Lower leg skin (tissue), 4 donors: ENCODE data around the gene TDRKH. TPM values are rescaled to one million over a fixed set of nuclear protein-coding genes. Genes with fewer than 3 reads are reported as not detected.

Source experiments
- DNase-seq, 2 donors: peaks; one replicate each; pipeline ENCODE4 v3.0.0-alpha.2; 2019; ENCODE audit warnings: low spot score in 2 of 2
- H3K4me3 ChIP-seq: fragments of 200-600 bp; sonication (generic); 2 replicates; pipeline ENCODE4 v1.5.1; 2017; ENCODE audit warnings: mild to moderate bottlenecking, low read depth; ENCODE audit not compliant: poor library complexity, severe bottlenecking
- POLR2A ChIP-seq, 2 donors: fragments of 450-650 bp; IDR thresholded peaks; one replicate each; pipeline ENCODE4 v1.6.1; 2016 to 2017; ENCODE audit warnings: antibody characterized with exemption in 2 of 2, mild to moderate bottlenecking in 1 of 2, moderate library complexity in 1 of 2
- WGBS, 2 donors: methylation state at CpG; one replicate each; pipeline ENCODE4 v1.1.5; 2018; 5-methylcytosine and 5-hydroxymethylcytosine counted together
- intact Hi-C: fragments of 100-400 bp; cut with DNase I; formaldehyde crosslinking; loops from one replicate; pipeline ENCODE4 v1.15.0; 2023; ENCODE audit warnings: low total_unique reads
- total RNA-seq, 4 donors: library from RNA; depleted of rRNA; stranded (reverse); fragments of >200 nt; gene quantifications; one replicate each; pipeline ENCODE4 v1.1.0, GENCODE V29; 2016
- TF ChIP-seq, protein P1 (sequence below), 3 donors: fragments of 450-650 bp; IDR thresholded peaks; one replicate each; pipeline ENCODE4 v1.5.1; 2016; ENCODE audit warnings: antibody characterized with exemption in 3 of 3, mild to moderate bottlenecking in 3 of 3, moderate library complexity in 2 of 3

Gene TDRKH
- total RNA-seq, 4 donors from 2014 or later, result 2.1 to 3.0 (median 2.6) TPM

DNA sequence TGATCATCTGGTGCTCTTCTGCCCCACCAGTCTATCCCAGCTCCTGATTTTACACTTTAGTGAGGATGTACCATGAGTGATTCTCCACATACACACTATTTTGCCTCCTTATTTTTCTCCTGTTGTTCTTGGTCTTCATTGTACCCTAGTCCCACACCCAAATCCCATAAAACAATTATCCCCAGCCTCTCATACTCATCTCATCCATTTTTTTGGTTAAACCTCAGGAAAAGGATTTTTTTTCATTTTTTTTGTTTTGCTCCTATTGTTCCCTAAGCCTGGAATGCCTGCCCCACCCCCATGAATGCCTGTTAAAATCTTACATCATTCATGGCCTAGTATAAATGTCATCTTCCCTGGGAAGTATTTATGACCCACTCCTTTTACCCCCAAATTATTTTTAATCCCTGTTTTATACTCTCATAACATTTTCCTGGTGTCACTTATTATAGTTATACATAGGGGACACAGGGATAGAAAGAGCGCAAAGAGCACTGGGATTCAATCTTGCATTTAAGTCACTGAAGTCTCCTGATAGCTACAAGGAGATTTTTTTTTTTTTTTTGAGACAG, 19.8 kb upstream of the TDRKH start:
- intact Hi-C loops, result no loop called here
- H3K4me3 ChIP-seq, result no peak overlapping the region
- WGBS, 2 donors, result 98 to 100% methylated on average over 1 of the region's 1 CpG
- TF ChIP-seq POLR2A (IDR thresholded peaks at IDR 0.05), result no peak
- TF ChIP-seq, protein P1, sequence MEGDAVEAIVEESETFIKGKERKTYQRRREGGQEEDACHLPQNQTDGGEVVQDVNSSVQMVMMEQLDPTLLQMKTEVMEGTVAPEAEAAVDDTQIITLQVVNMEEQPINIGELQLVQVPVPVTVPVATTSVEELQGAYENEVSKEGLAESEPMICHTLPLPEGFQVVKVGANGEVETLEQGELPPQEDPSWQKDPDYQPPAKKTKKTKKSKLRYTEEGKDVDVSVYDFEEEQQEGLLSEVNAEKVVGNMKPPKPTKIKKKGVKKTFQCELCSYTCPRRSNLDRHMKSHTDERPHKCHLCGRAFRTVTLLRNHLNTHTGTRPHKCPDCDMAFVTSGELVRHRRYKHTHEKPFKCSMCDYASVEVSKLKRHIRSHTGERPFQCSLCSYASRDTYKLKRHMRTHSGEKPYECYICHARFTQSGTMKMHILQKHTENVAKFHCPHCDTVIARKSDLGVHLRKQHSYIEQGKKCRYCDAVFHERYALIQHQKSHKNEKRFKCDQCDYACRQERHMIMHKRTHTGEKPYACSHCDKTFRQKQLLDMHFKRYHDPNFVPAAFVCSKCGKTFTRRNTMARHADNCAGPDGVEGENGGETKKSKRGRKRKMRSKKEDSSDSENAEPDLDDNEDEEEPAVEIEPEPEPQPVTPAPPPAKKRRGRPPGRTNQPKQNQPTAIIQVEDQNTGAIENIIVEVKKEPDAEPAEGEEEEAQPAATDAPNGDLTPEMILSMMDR (IDR thresholded peaks at IDR 0.05), result no peak
- peak in 1 of 2 donors; percentile 14 for DNase-seq

DNA sequence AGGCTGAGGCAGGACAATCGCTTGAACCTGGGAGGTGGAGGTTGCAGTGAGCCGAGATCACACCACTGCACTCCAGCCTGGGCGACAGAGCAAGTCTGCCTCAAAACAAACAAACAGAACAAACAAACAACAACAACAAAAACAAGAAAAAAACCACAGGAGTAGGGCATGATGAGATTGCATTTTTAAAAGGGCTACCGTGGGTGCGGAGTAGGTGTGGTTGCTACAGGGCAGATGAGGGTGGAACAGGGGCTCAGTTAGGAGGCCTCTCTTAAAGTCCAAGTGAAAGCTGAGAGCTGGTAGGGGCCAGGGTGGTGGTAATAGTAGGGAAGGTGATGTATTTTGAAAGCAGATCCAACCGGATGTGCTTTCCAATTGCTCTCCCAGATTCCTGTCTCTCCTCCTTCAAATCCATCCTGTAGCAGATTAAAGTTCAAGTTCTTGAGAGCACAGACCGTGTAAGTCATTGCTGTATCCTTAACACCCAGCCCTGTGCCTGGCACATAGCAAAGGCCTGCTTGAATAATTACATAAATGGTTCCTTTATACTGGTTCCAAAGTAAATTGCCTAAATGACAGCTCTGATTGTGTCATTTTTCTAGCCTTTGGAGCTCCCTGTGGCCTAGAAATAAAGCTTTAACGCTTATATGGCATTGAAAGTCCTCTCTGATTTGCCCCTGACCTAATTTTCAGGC, 19.1 kb upstream of the TDRKH start:
- intact Hi-C loops, result no loop called here
- peak in 1 of 2 donors; percentile 37 for DNase-seq
- 60 to 70% methylated on average over 8 of the region's 8 CpGs for WGBS, 2 donors
- TF ChIP-seq, protein P1 (IDR thresholded peaks at IDR 0.05), result no peak
- TF ChIP-seq POLR2A (IDR thresholded peaks at IDR 0.05), result no peak
- H3K4me3 ChIP-seq, result no peak overlapping the region

DNA sequence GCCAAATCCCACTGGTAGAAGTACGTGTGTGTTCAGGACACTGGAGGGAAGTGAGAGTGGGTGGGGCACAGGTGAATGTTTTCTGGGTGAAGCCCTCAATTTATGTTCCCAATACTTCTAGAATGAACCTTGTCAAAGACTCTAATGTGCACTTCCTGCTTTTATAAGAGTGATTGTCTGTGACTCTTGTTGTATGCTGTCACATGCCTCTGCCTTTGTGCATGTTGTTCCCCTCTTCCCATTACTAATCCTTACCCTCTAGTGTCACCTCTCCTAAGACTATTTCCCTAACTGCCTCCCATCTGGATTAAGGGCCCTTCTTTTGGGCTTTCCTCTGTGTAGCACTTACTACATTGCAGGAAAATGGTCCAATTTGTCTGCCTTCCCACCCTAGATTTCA, 17.5 kb upstream of the TDRKH start:
- WGBS, 2 donors, result 57 to 79% methylated on average over 1 of the region's 1 CpG
- H3K4me3 ChIP-seq, result no peak overlapping the region
- DNase-seq, result no peak
- intact Hi-C loops, result no loop called here
- no peak for TF ChIP-seq POLR2A (IDR thresholded peaks at IDR 0.05)
- TF ChIP-seq, protein P1 (IDR thresholded peaks at IDR 0.05), result no peak

DNA sequence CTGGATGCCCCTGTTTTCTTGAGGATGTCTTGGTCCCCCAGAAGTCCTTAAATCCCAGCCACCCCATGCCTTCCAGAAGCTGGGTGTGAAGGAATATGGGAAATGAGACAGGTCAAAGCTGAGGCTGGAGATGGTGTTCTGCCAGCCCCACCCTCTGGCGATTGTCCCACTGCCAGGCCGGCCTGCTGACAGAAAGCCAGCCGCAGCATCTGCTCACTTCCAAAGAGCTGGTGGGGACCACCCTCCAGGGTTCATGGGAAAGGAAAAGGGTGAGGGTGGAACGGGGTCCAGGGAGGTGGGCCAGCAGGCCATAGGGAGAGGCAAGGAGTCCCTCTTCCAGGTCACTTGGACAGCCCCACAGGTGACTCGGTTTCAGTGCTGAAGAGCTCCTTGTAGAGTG, 16.8 kb upstream of the TDRKH start:
- peak in 1 of 2 donors; percentile 64 for DNase-seq
- intact Hi-C loops, result no loop called here
- TF ChIP-seq, protein P1 (IDR thresholded peaks at IDR 0.05), result no peak
- 71 to 73% methylated on average over 5 of the region's 5 CpGs for WGBS, 2 donors
- no peak overlapping the region for H3K4me3 ChIP-seq

DNA sequence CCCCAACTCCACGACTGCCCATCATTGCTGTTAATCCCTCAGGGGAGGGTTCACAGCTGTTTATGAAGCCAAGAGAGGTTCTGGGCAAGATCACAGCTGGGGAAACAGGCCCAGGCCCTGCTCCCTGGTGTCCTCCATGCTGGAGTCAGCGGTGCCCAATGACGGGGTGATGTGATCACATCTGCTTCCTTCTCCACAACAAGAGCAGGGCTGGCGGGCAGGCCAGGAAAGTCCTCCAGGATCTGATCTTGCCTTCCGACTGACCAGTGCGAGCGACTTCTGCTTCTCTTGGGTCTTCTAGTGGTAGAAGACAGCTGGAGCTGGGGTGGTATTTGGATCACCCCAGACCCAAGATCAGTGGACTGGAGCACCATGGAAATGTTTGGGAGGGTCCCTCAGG, 15.9 kb upstream of the TDRKH start:
- TF ChIP-seq POLR2A (IDR thresholded peaks at IDR 0.05), result no peak
- TF ChIP-seq, protein P1 (IDR thresholded peaks at IDR 0.05), result no peak
- H3K4me3 ChIP-seq, result no peak overlapping the region
- WGBS, 2 donors, result 86 to 91% methylated on average over 7 of the region's 7 CpGs
- intact Hi-C loops, result no loop called here
- DNase-seq, result peak in 1 of 2 donors; percentile 79
